T1000 (cell line): Measurements from ENCODE around the gene NRP2.

Experiments
- DNase-seq: peaks from one replicate; lab custom pipeline; 2025; ENCODE audit warnings: mixed read lengths; lab: John Stamatoyannopoulos, UW

NRP2 gene

GRCh38 chr2:205772983-205773382, 90.7 kb downstream of the NRP2 start:
- no peak for DNase-seq

- no peak for DNase-seq
These were observed 91.7 kb downstream of the NRP2 start for GRCh38 chr2:205773989-205774388.

- no peak for DNase-seq
These were observed 93.0 kb downstream of the NRP2 start for GRCh38 chr2:205775097-205775877.

GRCh38 chr2:205776139-205776538, 93.8 kb downstream of the NRP2 start:
- no peak for DNase-seq

GRCh38 chr2:205776720-205777119, 94.4 kb downstream of the NRP2 start:
- no peak for DNase-seq

GRCh38 chr2:205778356-205778755, 96.1 kb downstream of the NRP2 start:
- DNase-seq = no peak

- no peak for DNase-seq
These were observed 98.3 kb downstream of the NRP2 start for GRCh38 chr2:205780645-205781044.

GRCh38 chr2:205781244-205781931, 99.1 kb downstream of the NRP2 start:
- DNase-seq = no peak

GRCh38 chr2:205782941-205783340, 100.6 kb downstream of the NRP2 start:
- DNase-seq = no peak

- no peak for DNase-seq
These were observed 101.7 kb downstream of the NRP2 start for GRCh38 chr2:205783872-205784499.

- DNase-seq = no peak
These were observed 103.4 kb downstream of the NRP2 start for GRCh38 chr2:205785507-205786260.

GRCh38 chr2:205786976-205787375, 104.7 kb downstream of the NRP2 start:
- no peak for DNase-seq

- no peak for DNase-seq
These were observed 105.5 kb downstream of the NRP2 start for GRCh38 chr2:205787761-205788160.

GRCh38 chr2:205789906-205790305, 107.6 kb downstream of the NRP2 start:
- no peak for DNase-seq

GRCh38 chr2:205792908-205793307, 110.6 kb downstream of the NRP2 start:
- no peak for DNase-seq

GRCh38 chr2:205796805-205797313, 114.6 kb downstream of the NRP2 start:
- no peak for DNase-seq

GRCh38 chr2:205797866-205798265, 115.6 kb downstream of the NRP2 start:
- DNase-seq = no peak

- DNase-seq = no peak
These were observed 117.9 kb downstream of the NRP2 start for GRCh38 chr2:205800224-205800623.

- no peak for DNase-seq
These were observed 118.5 kb downstream of the NRP2 start for GRCh38 chr2:205800773-205801172.

- no peak for DNase-seq
These were observed 119.8 kb downstream of the NRP2 start for GRCh38 chr2:205802065-205802464.

- DNase-seq = no peak
These were observed 120.6 kb downstream of the NRP2 start for GRCh38 chr2:205802941-205803340.

- DNase-seq = no peak
These were observed 121.2 kb downstream of the NRP2 start for GRCh38 chr2:205803500-205803899.
